SU-DHL-6 (cell line): ENCODE data around the gene TBC1D9B.

Experiments used
- H2AFZ ChIP-seq: fragments of 200-600 bp; sonication (generic); 2 replicates; pipeline ENCODE4 v1.6.1; 2014; ENCODE audit warnings: low read depth, mild to moderate bottlenecking, moderate library complexity, mixed read lengths, antibody characterized with exemption, low read length; ENCODE audit not compliant: severe bottlenecking
- H3F3A ChIP-seq: fragments of 200-600 bp; shearing (Covaris generic); 2 replicates; pipeline ENCODE4 v1.6.0; 2016; ENCODE audit warnings: antibody characterized with exemption, mild to moderate bottlenecking; ENCODE audit not compliant: insufficient read depth
- H3K27ac ChIP-seq: fragments of 200-600 bp; sonication (generic); 2 replicates; pipeline ENCODE4 v1.5.1; 2016; ENCODE audit warnings: low read depth, mild to moderate bottlenecking, low read length, moderate library complexity, mixed read lengths
- H3K27me3 ChIP-seq: fragments of 200-600 bp; sonication (generic), shearing (Covaris generic); 2 replicates; pipeline ENCODE4 v1.6.0; 2014; ENCODE audit warnings: mild to moderate bottlenecking, low read length
- H3K36me3 ChIP-seq: fragments of 200-600 bp; sonication (generic); 2 replicates; pipeline ENCODE4 v1.6.1; 2014; ENCODE audit warnings: mild to moderate bottlenecking, low read length, mixed read lengths
- H3K4me2 ChIP-seq: fragments of 300-600, 200-600 bp; shearing (Covaris generic), sonication (generic); 2 replicates; pipeline ENCODE4 v1.6.0; 2014; ENCODE audit warnings: low read length, low read depth, mild to moderate bottlenecking; ENCODE audit not compliant: poor library complexity, severe bottlenecking
- H3K4me3 ChIP-seq: fragments of 200-600 bp; sonication (generic); 2 replicates; pipeline ENCODE4 v1.5.1; 2014; ENCODE audit warnings: antibody characterized with exemption, low read length, mild to moderate bottlenecking, mixed read lengths; ENCODE audit not compliant: insufficient read depth, poor library complexity, severe bottlenecking
- H3K79me2 ChIP-seq: fragments of 200-600 bp; sonication (generic); 2 replicates; pipeline ENCODE4 v1.6.1; 2014; ENCODE audit warnings: mild to moderate bottlenecking, low read length, moderate library complexity; ENCODE audit not compliant: insufficient read depth
- H3K9ac ChIP-seq: fragments of 200-600 bp; sonication (generic); 2 replicates; pipeline ENCODE4 v1.7.0; 2014; ENCODE audit warnings: mild to moderate bottlenecking, low read length
- H3K9me2 ChIP-seq: fragments of 200-600 bp; sonication (generic); replicated peaks from 2 replicates; pipeline ENCODE4 v1.6.1; 2014; ENCODE audit warnings: low read length; ENCODE audit not compliant: insufficient read depth
- H3K9me3 ChIP-seq: fragments of 200-600 bp; sonication (generic); 2 replicates; pipeline ENCODE4 v1.6.1; 2014; ENCODE audit warnings: low read length, mixed read lengths; ENCODE audit not compliant: insufficient read depth
- H4K20me1 ChIP-seq: fragments of 200-600 bp; sonication (generic); 2 replicates; pipeline ENCODE4 v1.6.1; 2014; ENCODE audit warnings: low read depth, mild to moderate bottlenecking, antibody characterized with exemption, low read length, moderate library complexity, mixed read lengths
- EZH2phosphoT487 ChIP-seq: fragments of 200-600 bp; sonication (generic), shearing (Covaris generic); conservative IDR thresholded peaks from 2 replicates; pipeline ENCODE4 v1.6.1; 2018; ENCODE audit warnings: mild to moderate bottlenecking, antibody characterized with exemption, low read length, moderate library complexity, mixed read lengths
- TF ChIP-seq, protein P1 (sequence below): fragments of 200-600 bp; sonication (generic); IDR thresholded peaks from one replicate; pipeline ENCODE4 v1.5.1; 2017; ENCODE audit warnings: antibody characterized with exemption, mild to moderate bottlenecking, low read length, moderate library complexity; ENCODE audit not compliant: insufficient read depth, poor library complexity, severe bottlenecking

The TBC1D9B gene

DNA sequence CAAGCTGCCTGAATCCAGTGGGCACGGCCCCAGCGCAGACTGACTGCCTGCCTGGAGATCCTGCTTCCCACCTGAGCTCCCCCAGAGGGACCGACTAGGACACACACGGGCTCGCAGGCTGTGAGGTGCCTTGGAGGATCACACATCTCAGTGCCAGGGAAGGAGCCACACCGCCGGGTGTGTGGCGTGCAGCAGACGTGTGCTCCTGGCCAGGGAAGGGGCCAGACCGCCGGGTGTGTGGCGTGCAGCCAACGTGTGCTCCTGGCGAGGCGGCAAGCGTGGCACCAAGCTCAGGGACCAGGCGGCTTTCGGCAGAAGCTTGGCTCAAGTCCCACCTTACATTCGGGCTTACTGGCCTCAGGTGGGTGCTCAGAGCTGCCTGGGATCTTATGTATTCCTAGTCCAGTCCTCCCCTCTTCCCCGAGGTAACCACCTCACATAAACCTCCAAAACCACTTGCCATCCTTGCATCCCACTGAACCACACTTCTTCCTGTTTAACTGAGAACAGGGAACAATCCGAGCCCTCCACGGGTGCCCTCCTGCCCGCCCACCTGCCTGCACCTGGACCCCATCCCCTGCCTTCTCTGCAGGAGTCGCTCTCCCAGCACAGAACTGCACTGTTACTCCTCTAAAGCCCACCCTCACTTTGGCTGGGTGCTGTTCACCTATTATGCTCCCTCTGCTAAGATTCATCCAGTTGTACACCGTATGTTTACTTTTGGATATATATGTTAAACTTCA, 26.7 kb downstream of the TBC1D9B start:
- Histone ChIP-seq H3K79me2 (no peaks in the 10 kb centered on the region), H4K20me1 (no peaks in the 10 kb centered on the region), H3K36me3 (peaks cover 26% of the 10 kb centered on the region), H3K4me2 (no peak overlapping the region), H3K4me3 (no peak overlapping the region), H2AFZ (no peak overlapping the region), H3K27me3 (no peaks in the 10 kb centered on the region), H3K9ac (no peak overlapping the region), H3K9me2 (no peaks in the 10 kb centered on the region), H3F3A (no peaks in the 10 kb centered on the region; the same call in 1 of the 2 replicates), H3K27ac (no peak overlapping the region), H3K9me3 (peaks cover 26% of the 10 kb centered on the region; the same call in 1 of the 2 replicates)
- TF ChIP-seq, protein P1, sequence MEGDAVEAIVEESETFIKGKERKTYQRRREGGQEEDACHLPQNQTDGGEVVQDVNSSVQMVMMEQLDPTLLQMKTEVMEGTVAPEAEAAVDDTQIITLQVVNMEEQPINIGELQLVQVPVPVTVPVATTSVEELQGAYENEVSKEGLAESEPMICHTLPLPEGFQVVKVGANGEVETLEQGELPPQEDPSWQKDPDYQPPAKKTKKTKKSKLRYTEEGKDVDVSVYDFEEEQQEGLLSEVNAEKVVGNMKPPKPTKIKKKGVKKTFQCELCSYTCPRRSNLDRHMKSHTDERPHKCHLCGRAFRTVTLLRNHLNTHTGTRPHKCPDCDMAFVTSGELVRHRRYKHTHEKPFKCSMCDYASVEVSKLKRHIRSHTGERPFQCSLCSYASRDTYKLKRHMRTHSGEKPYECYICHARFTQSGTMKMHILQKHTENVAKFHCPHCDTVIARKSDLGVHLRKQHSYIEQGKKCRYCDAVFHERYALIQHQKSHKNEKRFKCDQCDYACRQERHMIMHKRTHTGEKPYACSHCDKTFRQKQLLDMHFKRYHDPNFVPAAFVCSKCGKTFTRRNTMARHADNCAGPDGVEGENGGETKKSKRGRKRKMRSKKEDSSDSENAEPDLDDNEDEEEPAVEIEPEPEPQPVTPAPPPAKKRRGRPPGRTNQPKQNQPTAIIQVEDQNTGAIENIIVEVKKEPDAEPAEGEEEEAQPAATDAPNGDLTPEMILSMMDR: no peak
- TF ChIP-seq EZH2phosphoT487: no peak

DNA sequence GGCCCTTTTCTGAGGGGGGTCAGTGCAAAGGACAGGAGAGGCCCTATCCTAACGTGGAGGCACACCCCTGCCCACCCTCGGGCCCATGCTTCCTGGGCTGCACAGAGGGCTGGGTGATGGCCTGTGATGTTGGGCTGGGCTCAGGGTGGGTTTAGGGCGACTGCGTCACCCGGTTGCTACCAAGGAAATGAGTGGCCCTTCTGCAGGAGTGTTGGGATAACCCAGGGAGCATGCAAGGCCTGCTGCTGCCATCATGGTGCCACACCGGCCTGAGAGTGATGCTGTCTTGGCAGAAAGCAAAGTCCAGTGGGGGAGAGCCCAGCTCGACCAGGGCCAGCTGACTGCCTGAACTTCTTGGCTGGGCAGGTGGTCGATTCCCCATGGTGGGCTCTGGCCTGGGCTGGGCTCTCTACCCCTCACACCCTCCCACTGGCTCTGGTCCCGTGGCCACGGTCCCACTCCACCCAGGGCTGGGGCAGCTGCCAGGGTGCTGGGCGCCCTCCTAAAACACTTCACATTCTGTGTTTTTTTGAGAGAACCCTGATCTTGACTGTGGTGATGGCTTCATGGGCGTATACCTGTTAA, 27.5 kb downstream of the TBC1D9B start:
- Histone ChIP-seq H3F3A (no peaks in the 10 kb centered on the region; the same call in 1 of the 2 replicates), H3K27ac (no peak overlapping the region), H4K20me1 (no peaks in the 10 kb centered on the region), H3K4me3 (no peak overlapping the region), H2AFZ (no peak overlapping the region), H3K9me3 (peaks cover 26% of the 10 kb centered on the region; the same call in 1 of the 2 replicates), H3K9me2 (no peaks in the 10 kb centered on the region), H3K4me2 (no peak overlapping the region), H3K9ac (no peak overlapping the region), H3K27me3 (no peaks in the 10 kb centered on the region), H3K36me3 (peaks cover 22% of the 10 kb centered on the region), H3K79me2 (no peaks in the 10 kb centered on the region)
- TF ChIP-seq, protein P1: no peak

DNA sequence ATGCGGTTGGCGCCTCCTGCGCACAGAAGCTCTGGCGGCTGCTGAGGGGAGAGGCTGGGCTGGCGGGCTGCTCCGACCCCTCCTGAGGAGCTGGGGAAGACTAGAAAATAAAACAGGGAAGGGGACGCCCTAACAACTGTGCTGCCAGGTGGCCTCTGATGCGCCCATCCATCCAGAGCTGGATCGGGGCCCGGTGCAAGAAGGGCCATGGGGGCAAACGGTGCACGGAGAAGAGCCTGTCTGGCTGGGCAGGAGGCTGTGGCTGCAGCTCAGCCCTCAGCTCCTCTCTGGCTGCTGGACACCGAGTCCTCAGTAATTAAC, 28.0 kb downstream of the TBC1D9B start:
- Histone ChIP-seq H3F3A (no peaks in the 10 kb centered on the region; the same call in 1 of the 2 replicates), H3K79me2 (no peaks in the 10 kb centered on the region), H3K4me2 (no peak overlapping the region), H3K9ac (no peak overlapping the region), H3K9me3 (peaks cover 22% of the 10 kb centered on the region; the same call in 1 of the 2 replicates), H4K20me1 (no peaks in the 10 kb centered on the region), H3K27ac (no peak overlapping the region), H3K9me2 (no peaks in the 10 kb centered on the region), H3K4me3 (no peak overlapping the region), H3K36me3 (peaks cover 17% of the 10 kb centered on the region), H2AFZ (no peak overlapping the region), H3K27me3 (no peaks in the 10 kb centered on the region)
- no peak for TF ChIP-seq EZH2phosphoT487
- TF ChIP-seq, protein P1: no peak
